GM19023 (cell line): ENCODE data around the gene GIT2.
A peak's percentile ranks its signal among the peaks of the same experiment; 100 is the strongest.
"Not testable (repeated sequence)": the region's sequence is repeated elsewhere in the genome, so short reads cannot be mapped to it uniquely, and the experiment has no call there.

Source experiments
- ATAC-seq: cut with Tn5 transposase; IDR thresholded peaks from one replicate; pipeline ENCODE4 v1.9.1; 2021; ENCODE audit warnings: mild to moderate bottlenecking, moderate library complexity; ENCODE audit not compliant: unreplicated experiment

Gene GIT2

DNA sequence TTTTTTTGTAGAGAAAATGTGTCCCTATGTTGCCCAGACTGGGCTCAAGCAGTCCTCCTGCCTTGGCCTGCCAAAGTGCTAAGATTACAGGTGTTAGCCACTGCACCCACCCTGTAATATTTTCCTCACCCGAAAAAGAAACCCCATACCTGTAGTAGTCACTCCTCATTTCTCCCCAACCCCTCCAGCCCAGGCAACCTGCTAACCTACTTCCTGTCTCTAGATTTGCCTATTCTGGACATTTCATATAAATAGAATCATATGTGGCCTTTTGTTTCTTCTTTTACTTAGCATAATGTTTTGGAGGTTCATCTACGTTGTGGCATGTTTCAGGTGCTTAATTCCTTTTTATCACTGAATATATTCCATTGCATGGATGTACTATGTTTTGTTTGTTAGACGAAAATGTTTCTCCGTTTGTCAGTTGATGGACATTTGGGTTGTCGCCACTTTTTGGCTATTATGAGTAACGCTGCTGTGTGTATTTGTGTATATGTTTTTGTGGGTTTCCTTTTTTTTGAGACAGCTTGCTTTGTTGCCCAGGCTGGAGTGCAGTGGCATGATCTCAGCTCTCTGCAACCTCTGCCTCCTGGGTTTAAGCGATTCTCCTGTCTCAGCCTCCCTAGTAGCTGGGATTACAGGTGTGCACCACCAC is 9.3 kb upstream of the GIT2 start:
- ATAC-seq: no peak

DNA sequence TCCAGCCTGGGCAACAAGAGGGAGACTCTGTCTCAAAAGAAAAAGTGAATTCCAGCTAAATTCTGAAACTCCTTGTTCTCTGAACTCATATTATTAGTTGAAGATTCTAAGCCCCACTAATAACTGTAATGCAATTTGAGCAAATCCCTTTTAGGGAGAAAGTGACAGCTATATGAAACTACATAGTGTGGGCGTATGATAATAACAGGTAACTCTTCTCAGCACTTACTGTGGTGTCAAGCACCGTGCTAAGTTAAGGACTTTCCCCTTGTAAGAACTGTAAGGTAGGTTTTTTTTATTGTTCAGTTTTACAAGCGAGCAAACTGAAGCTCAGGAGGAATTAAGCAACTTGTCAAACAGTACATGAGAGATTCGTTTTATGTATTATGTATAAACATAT is 8.4 kb upstream of the GIT2 start:
- peak; percentile 53 for ATAC-seq

DNA sequence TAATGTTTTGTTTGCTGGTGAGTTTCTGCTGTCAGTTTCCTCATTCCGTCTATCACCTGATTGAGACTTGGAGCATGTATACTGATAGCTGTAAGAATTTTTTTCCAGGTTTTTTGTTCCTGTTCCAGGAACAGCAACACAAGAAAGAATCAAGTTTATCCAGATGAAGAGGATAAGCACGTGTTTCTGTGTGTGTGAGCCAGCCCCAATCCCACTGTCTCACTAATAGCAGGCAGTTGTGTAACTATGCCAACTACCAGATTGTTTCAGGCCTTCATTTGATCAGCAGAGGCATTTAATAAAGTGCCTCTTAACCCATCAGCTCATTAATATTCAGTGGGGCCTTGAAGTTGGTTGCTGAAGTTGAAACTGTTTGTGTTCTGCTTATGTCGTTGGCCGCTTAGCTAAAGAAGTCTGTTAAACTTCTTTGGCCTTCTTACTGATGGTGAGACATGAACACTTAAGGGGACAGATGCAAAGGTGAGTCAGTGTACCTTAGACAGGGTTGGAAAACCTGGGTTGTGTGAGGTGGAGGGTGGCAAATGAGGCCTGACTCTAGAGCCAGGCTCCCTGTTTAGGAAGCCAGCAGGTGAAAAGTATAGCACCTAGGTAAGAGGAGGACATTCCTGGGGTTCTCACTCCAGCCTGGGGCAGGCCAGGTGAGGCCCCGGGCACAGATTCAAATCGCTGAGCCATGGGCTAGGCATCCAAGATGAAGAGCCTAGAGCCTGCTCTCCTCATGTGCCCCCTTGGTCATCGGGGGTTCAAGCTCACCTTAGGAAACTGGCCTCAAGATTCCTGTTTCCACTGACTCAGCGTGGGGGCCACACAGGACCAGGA is 6.7 kb upstream of the GIT2 start:
- no peak for ATAC-seq

GRCh38 chr12:110001596-110001995 is 5.4 kb upstream of the GIT2 start:
- ATAC-seq: no peak

DNA sequence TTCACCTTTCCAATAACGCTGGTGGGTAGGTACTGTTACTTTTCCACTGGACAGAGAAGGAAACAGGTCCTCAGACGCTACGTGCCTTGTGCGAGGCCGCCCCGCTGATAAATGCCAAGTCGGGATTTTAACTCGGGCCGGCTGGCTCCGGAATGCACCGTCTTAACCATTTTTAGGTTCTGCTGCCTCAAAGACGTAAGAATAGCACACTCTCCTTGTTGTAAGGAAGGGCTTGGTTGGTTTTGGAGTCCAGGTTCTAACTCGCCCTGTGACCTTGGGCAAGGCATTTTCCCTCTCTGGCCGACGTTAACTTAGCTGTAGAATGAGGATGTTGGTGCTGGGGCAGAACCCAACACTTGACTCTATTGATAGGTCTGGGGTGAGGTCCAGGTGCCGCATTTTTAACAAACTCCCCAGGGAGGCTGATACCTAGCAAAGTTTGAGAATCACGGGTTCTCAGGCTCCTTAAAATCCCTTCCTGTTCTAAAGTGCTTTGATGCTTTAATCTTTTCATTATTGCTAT is 3.9 kb upstream of the GIT2 start:
- no peak for ATAC-seq

- no peak for ATAC-seq
Observed at GRCh38 chr12:109999649-109999971, 3.4 kb upstream of the GIT2 start.

- ATAC-seq: peak; percentile 58
Observed at GRCh38 chr12:109998904-109999648, 2.9 kb upstream of the GIT2 start, which contains the start of gene ANKRD13A. ANKRD13A (plus strand) TSS chr12:109999430; CDS start chr12:109999689, 259 bp downstream.

GRCh38 chr12:109998241-109998903 is 2.2 kb upstream of the GIT2 start:
- ATAC-seq: no peak

DNA sequence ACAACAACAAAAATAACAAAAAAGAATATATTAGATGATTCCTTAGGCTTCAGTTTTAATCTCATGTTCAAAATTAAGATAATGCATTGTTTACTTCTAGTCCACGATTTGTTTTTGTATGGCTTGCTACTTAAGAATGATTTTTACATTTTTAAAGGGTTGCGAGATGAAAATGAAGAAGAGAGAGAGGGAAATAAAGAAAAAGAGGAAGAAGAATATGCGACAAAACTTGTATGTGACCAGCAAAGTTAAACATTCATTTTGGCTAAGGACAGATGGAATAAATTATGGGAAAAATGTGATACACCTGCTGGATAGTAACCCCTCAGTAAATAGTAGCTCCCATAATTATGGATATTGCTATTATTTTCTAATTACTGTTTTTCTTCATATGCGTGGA is 1.2 kb upstream of the GIT2 start:
- ATAC-seq: no peak

DNA sequence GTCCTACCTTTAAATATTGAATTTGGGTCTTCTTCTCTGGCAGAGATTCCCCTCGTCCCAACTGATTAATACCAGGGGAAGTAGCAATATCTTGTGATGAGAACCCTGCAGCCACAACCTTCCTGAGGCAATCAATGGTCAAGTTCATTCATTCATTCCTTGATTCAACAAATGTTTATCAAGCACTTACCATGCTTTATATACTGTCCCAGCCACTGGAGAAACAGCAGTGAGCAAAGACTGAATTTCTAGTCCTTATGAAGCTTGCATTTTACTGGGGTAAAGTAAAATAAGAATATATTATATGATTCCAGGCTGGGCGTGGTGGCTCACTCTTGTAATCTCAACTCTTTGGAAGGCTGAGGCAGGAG is 300 bp upstream of the GIT2 start:
- ATAC-seq: no peak

GRCh38 chr12:109995361-109995685 is 845 bp downstream of the GIT2 start:
- no peak for ATAC-seq

- ATAC-seq: no peak
Observed at GRCh38 chr12:109994401-109995175, 1.6 kb downstream of the GIT2 start.

- ATAC-seq: no peak
Observed at GRCh38 chr12:109993091-109993490, 3.1 kb downstream of the GIT2 start.

- ATAC-seq: no peak
Observed at GRCh38 chr12:109991586-109991985, 4.6 kb downstream of the GIT2 start.

DNA sequence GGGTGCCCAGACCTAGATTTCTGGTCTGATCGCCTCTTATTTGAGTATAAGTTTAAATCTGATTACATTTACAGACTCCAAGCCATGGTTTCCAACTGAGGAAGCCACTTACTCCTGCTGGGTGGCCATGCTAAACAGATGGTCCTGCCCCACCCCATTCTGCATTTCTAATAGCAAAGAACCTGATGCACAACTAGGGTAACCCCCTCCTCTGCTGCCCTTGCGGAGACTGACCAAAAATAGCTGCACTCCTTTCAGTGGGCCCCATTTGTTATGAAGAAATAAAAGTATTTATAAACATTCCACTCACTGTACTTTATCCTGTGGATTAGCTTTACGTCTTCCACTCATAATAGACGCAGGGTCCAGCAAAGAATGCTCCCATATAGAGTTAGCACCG is 6.8 kb downstream of the GIT2 start:
- ATAC-seq: no peak

DNA sequence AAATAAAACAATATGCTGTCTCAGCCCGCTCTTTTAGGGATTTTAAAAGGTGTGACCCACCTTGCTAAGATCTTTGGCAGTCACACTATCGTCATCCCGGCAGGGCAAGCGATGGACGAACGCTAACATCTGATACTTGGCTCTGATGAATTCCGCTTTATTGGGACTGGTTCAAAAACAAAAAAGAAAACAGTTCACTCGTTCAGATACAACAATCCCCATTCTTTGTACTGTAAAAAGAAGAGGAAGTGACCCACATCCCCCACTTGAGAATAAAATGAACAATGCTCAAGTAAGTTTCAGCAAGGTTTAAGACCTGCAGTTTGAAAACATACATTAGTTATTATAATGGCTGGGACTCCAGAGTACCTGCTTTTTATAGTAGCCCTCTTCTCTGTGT is 7.3 kb downstream of the GIT2 start:
- no peak for ATAC-seq

GRCh38 chr12:109988274-109988673 is 7.9 kb downstream of the GIT2 start:
- no peak for ATAC-seq

DNA sequence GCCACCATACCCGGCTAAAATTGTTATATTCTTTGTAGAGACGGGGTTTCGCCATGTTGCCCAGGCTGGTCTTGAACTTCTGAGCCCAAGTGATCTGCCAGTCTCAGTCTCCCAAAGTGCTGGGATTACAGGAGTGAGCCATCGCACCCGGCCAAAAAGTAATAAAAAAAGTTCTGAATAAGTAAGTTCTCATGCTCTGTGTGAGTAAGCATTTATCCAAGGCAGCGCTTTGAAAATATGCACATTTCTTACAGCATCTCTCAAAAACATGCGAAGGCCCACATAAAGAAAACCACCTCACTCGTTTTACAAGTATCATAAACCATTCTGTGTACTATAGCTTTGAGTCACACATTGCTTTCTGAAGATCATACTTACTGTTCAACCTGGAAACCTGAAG is 8.6 kb downstream of the GIT2 start:
- ATAC-seq: no peak

DNA sequence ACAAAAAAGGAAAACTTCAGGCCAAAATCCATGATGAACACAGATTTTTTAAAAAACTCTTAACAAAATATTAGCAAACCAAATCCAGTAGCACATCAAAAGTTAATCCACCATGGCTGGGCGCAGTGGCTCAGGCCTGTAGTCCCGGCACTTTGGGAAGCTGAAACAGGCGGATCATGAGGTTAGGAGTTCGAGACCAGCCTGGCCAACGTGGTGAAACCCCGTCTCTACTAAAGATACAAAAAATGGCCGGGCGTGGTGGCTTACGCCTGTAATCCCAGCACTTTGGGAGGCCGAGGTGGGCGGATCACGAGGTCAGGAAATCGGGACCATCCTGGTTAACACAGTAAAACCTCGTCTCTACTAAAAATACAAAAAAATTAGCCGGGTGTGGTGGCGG is 9.9 kb downstream of the GIT2 start:
- not testable (repeated sequence) for ATAC-seq

DNA sequence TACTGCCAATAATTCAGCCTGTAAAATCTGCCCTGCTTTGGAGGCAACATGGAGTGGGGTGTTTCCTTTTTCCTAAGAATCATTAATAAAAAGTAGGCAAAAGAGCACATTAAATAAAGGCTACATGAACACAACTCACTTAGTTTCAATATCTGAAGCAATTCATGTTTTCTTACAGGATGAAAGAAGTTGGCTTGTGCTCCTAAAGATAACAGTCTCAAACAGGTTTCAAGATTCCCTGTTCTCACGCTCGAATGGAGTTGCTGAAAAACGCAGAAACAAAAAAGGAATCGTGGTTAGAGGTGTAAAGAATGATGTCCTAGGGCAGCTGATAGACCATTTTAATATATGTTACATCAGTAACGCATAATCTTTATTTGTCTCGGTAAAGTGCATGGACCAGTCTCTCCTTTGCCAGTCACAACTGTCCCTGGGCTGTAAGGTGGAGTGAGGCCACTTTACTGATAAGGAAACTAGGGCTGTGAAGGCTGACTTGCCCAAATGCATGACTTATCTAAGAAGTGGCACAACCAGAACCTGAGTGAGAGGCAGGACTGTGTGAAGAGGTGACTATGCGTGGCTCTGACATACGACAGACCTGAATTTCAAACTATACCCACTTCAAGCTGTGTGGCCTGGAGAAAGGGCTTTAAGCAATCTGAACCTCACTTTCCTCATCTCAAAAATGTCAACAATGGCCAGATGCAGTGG is 12.6 kb downstream of the GIT2 start:
- no peak for ATAC-seq
